Activated T-cell treated with anti-CD3 and anti-CD28 coated beads, Interleukin-2, amount 50 U/mL, for 4 hours (primary cell): Measurements from ENCODE around the gene CRNKL1. TPM values are rescaled to one million over a fixed set of nuclear protein-coding genes. Genes with fewer than 3 reads are reported as not detected.
"Not testable (repeated sequence)": the region's sequence is repeated elsewhere in the genome, so short reads cannot be mapped to it uniquely, and the experiment has no call there.

Source experiments
- ATAC-seq, 2 donors: fragments of 200-7000 bp; cut with Tn5 transposase; one replicate each; pipeline ENCODE4 v1.10.0; 2021
- DNase-seq: peaks from one replicate; pipeline ENCODE4 v3.0.0-alpha.2; 2020
- H3K27me3 Mint-ChIP-seq: one replicate; pipeline ENCODE4 v1.8.0; 2021; ENCODE audit warnings: low read depth, mixed read lengths
- H3K36me3 Mint-ChIP-seq: one replicate; pipeline ENCODE4 v1.8.0; 2022; ENCODE audit warnings: mixed read lengths; ENCODE audit not compliant: insufficient read depth
- H3K4me1 Mint-ChIP-seq: one replicate; pipeline ENCODE4 v1.8.0; 2021; ENCODE audit warnings: low read depth, mixed read lengths
- H3K4me3 Mint-ChIP-seq: one replicate; pipeline ENCODE4 v1.8.0; 2021; ENCODE audit warnings: mild to moderate bottlenecking, moderate library complexity, mixed read lengths
- H3K9me3 Mint-ChIP-seq: one replicate; pipeline ENCODE4 v1.8.0; 2021; ENCODE audit warnings: mixed read lengths
- total RNA-seq, 3 donors: library from RNA; stranded (reverse); gene quantifications; one replicate each; pipeline ENCODE4 v1.2.1, GENCODE V29; 2021

The CRNKL1 gene
- total RNA-seq, 3 donors from 2014 or later = 24.0 to 25.9 (median 24.3) TPM

DNA sequence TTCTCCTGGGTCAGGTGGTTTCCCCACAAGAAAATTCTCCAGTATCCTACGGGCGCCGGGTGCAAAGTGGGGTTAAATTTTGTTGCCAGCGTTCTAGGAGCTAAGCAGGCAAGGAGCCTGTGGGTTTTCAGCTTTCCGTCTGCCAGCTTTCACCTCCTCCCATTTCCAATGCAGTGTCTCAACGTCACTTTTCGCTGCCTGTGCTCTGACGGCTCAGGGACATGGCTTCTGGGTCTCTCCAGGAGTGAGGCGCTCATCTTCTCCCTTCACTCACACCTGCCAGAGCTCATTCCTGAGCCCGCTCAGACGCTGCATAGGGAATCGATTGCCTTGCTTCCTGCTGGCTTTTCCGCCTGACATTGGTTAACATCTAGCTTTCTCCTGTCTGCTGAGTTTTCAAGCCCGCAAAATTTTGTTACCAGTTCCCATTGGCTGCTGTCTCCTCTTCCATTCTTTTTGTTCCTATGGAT, 42.4 kb downstream of the CRNKL1 start:
- Mint-ChIP-seq H3K4me1 (peaks cover 4% of the 10 kb centered on the region), H3K9me3 (no peaks in the 10 kb centered on the region), H3K4me3 (no peak overlapping the region), H3K36me3 (no peaks in the 10 kb centered on the region), H3K27me3 (peaks cover 28% of the 10 kb centered on the region)
- DNase-seq = no peak
- no peak for ATAC-seq

DNA sequence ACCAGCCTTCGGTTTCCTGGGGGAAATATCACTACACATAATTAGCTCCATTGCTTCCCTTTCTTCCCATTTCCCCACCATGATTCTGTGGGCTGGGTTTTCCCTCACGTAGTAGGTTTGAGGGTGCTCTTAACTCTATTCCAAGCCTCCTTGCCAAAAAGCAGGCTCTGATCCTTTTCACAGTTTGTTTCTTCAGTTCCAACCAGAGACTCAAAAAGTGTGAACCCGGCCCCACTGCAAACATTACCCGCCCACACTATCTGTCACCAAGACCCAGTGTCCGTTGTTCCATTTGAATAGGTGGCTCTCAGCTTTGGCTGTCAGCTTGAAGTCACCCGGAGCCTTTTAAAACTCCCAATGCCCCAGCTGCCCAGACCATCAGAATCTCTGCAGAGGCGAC, 46.9 kb downstream of the CRNKL1 start:
- peaks cover 15% of the 10 kb centered on the region for H3K4me1 Mint-ChIP-seq
- H3K4me3 Mint-ChIP-seq = no peak overlapping the region
- no peaks in the 10 kb centered on the region for H3K36me3 Mint-ChIP-seq
- H3K9me3 Mint-ChIP-seq = no peaks in the 10 kb centered on the region
- no peak for ATAC-seq
- no peak for DNase-seq
- peaks cover 41% of the 10 kb centered on the region for H3K27me3 Mint-ChIP-seq

DNA sequence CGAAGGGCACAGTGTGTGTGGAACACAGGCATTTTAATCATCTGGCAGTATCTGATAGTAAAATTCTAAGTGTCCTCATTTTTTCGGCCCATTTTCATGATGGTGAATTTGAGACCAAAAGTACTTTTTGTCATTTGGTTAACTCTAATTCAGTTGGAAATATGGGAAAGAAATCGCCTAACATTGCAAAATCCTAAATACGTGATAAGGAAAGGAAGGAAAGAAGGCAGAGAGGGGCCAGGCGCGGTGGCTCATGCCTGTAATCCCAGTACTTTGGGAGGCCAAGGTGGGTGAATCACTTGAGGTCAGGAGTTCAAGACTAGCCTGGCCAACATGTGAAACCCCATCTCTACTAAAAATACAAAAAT, 48.3 kb downstream of the CRNKL1 start:
- ATAC-seq, H3K9me3 Mint-ChIP-seq, H3K36me3 Mint-ChIP-seq, DNase-seq: not testable (repeated sequence)
- Mint-ChIP-seq H3K27me3 (peaks cover 38% of the 10 kb centered on the region), H3K4me3 (peak overlapping the region; percentile 73), H3K4me1 (peaks cover 15% of the 10 kb centered on the region)

- peak overlapping the region; percentile 73 for H3K4me3 Mint-ChIP-seq
- H3K9me3 Mint-ChIP-seq = no peaks in the 10 kb centered on the region
- DNase-seq (no peak), ATAC-seq (peak; percentile 88 to 91)
- peaks cover 38% of the 10 kb centered on the region for H3K27me3 Mint-ChIP-seq
- H3K4me1 Mint-ChIP-seq = peaks cover 15% of the 10 kb centered on the region
- H3K36me3 Mint-ChIP-seq = no peaks in the 10 kb centered on the region
Observed at GRCh38 chr20:20003031-20003954, 49.0 kb downstream of the CRNKL1 start.

GRCh38 chr20:20002101-20002998, 49.9 kb downstream of the CRNKL1 start:
- H3K9me3 Mint-ChIP-seq = no peaks in the 10 kb centered on the region
- no peaks in the 10 kb centered on the region for H3K36me3 Mint-ChIP-seq
- no peak for DNase-seq
- H3K27me3 Mint-ChIP-seq = peaks cover 31% of the 10 kb centered on the region
- ATAC-seq = no peak
- H3K4me3 Mint-ChIP-seq = peak overlapping the region; percentile 8
- peaks cover 15% of the 10 kb centered on the region for H3K4me1 Mint-ChIP-seq

DNA sequence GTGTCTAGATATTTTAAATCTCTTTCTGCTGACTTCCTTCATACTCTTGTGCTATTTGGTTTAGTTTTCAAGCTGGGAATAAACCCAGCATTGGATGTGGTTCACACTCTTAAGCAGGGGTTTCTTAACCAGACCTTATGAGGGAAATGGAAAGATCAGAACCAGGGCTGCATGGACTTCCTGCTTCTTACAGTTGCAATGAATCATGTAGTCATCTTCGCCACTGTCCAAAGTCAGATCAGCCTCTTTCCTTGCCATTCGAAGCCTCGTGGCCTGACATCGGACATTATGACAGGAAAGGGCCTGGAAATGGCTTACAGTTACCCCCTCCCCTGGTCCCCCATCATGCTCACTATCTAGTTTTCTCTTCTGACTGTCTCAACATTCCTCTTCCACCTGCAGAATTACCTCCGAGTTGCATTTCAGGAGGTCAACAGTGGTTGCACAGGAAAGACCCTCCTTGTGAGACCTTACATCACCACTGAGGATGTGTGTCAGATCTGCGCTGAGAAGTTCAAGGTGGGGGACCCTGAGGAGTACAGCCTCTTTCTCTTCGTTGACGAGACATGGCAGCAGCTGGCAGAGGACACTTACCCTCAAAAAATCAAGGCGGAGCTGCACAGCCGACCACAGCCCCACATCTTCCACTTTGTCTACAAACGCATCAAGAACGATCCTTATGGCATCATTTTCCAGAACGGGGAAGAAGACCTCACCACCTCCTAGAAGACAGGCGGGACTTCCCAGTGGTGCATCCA, 51.9 kb downstream of the CRNKL1 start:
- Mint-ChIP-seq H3K4me1 (peaks cover 15% of the 10 kb centered on the region), H3K9me3 (no peaks in the 10 kb centered on the region), H3K4me3 (no peak overlapping the region), H3K36me3 (no peaks in the 10 kb centered on the region), H3K27me3 (peaks cover 23% of the 10 kb centered on the region)
- no peak for DNase-seq
- no peak for ATAC-seq

DNA sequence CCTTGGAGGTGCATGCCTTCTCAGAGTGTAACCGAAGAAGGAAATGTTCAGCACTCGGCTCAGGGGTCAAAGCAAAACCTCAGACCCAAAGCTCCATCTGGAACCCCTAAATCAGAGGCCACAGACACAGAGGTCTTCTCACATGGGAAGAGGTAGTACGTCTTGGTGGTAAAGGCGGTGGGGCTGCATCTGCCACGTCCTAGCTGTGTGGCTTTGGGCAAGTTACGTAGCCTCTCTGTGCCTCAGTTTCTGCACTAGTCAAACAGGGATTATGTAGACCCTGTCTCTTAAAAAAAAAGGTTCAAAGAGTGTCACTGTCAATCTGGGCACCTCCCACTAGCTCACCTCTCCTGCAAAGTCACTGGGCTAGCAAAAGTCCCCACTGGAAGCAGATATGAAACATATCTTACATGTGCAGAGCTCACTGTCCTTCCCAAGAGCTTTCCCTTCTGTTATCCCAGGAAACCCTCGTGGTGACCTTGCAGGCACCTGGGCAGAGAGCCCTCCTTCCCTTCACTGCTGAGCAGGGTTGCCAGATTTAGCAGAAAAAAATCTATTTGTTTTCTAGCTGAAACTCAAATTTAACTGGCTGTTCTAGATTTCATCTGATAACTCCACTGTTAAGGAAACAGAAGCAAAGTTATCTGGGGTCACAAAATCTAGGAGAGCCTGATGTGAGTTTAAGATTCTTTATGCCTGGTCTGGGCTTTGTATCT, 53.1 kb downstream of the CRNKL1 start:
- H3K4me1 Mint-ChIP-seq = peaks cover 13% of the 10 kb centered on the region
- H3K9me3 Mint-ChIP-seq = no peaks in the 10 kb centered on the region
- ATAC-seq (no peak), DNase-seq (no peak)
- no peaks in the 10 kb centered on the region for H3K36me3 Mint-ChIP-seq
- peaks cover 18% of the 10 kb centered on the region for H3K27me3 Mint-ChIP-seq
- H3K4me3 Mint-ChIP-seq = no peak overlapping the region

GRCh38 chr20:19996917-19997316, 55.3 kb downstream of the CRNKL1 start:
- Mint-ChIP-seq H3K36me3 (no peaks in the 10 kb centered on the region), H3K4me3 (no peak overlapping the region), H3K9me3 (no peaks in the 10 kb centered on the region), H3K27me3 (no peaks in the 10 kb centered on the region), H3K4me1 (no peaks in the 10 kb centered on the region)
- no peak for ATAC-seq
- DNase-seq = no peak

GRCh38 chr20:19996222-19996621, 56.0 kb downstream of the CRNKL1 start:
- Mint-ChIP-seq H3K27me3 (no peaks in the 10 kb centered on the region), H3K36me3 (no peaks in the 10 kb centered on the region), H3K9me3 (no peaks in the 10 kb centered on the region), H3K4me3 (no peak overlapping the region), H3K4me1 (no peaks in the 10 kb centered on the region)
- no peak for ATAC-seq
- DNase-seq = no peak

DNA sequence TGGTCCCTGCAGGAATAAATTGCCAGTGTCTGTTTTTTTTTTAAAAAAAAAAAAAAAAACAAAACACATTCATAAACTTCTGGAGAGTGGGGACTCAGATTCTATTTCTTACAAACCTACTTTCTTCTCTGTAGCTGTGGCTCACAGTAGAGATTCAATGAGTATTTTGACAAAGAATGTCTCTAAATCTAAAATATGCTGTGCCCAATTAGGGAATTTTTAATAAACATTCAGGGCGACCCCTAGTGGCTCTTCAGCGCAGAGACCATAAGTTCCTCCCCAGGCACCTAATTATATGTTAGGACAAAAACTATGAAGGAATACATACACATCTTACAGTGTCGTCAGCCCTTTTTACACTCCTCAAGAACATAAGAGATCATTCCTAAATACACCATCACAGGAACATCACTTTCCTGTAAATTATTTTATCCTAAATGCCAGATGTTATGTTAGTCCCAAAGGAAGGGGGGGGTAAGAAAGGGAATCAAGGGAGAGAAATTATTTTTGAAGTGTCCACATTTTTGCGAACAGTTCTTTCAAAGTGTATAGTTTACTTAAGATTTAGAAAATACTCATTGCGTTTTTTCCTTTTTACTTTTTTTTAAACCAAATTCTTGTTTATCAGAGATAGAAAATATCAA, 56.9 kb downstream of the CRNKL1 start:
- Mint-ChIP-seq H3K36me3 (no peaks in the 10 kb centered on the region), H3K27me3 (no peaks in the 10 kb centered on the region), H3K4me3 (no peak overlapping the region), H3K4me1 (no peaks in the 10 kb centered on the region), H3K9me3 (no peaks in the 10 kb centered on the region)
- DNase-seq = no peak
- ATAC-seq = no peak

- Mint-ChIP-seq H3K4me3 (no peak overlapping the region), H3K36me3 (no peaks in the 10 kb centered on the region), H3K4me1 (no peaks in the 10 kb centered on the region), H3K27me3 (no peaks in the 10 kb centered on the region), H3K9me3 (no peaks in the 10 kb centered on the region)
- ATAC-seq (no peak), DNase-seq (no peak)
Observed at GRCh38 chr20:19993958-19994669, 58.2 kb downstream of the CRNKL1 start.

DNA sequence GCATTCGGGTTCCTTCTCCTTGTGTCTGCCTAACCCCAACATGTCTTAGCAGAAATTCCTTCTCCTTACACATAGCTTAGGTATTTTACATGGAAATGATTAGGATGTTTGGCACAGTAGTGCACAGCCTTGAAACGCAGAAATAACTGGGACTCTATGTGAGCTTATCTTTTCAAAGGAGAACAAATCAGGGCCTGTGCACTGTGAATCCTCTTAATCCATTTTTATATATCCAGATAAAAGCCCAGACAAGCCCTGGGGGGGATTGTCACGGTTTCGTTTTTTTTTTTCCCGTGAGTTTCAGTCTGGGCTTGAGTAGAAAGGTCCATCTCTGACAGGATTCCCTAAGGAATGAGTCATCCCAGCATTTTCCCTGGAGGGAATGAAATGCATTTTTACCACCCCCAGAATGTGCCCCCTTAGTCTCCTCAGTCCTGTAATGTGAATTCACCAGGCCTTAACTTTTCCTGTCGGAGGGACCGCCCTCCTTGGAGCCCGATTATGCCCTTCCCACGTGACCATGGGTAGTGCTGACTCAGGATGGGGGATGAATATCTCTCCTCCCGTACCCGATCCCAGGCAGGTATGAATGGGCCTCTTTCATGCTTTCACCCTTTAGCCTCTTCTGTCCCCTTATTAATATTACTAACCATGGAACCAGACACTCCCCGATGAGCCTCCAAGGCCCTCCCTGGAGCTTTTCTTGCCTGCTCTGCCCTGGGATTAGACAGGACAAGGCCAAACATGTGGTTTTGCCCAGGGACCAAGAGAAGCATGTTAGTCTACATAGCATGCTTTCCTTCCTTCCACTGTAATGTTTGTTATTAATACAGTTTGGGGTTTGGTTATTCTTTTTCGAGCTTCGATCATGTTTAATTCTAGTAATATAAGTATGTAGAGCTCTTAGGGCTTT, 59.0 kb downstream of the CRNKL1 start:
- DNase-seq (no peak), ATAC-seq (no peak)
- no peak overlapping the region for H3K4me3 Mint-ChIP-seq
- H3K9me3 Mint-ChIP-seq = no peaks in the 10 kb centered on the region
- H3K27me3 Mint-ChIP-seq = no peaks in the 10 kb centered on the region
- H3K4me1 Mint-ChIP-seq = no peaks in the 10 kb centered on the region
- H3K36me3 Mint-ChIP-seq = no peaks in the 10 kb centered on the region
